Measurements from ENCODE around the gene ZNF493.

The ZNF493 gene

DNA sequence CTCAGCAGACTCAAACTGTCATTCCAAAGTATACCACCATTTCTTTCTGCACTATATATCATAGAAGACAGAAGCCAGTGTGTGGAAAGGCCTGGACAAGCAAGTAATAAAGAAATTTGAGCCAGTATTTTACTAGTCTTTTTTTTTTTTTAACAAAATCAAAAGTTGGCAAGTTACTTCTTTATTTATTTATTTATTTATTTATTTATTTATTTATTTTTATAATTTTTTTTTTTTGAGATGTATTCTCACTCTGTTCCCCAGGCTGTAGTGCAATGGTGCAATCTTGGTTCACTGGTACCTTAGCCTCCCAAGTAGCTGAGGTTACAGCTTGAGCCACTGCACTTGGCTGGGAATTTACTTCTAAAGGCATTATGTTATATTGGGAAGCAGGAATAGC is 25.3 kb downstream of the ZNF493 start:
- Histone ChIP-seq H4K20me1 (no peaks in the 10 kb centered on the region), H3K27ac (no peak overlapping the region), H3K4me3 (peak overlapping the region; percentile 38; the same call in 1 of the 2 replicates), H3K9ac (no peak overlapping the region), H3K36me3 (peaks cover 74% of the 10 kb centered on the region), H3K4me2 (no peak overlapping the region), H3K4me1 (no peaks in the 10 kb centered on the region), H3K9me3 (peaks cover 95% of the 10 kb centered on the region), H3K27me3 (no peaks in the 10 kb centered on the region)
- no peak for TF ChIP-seq Cebpa-rat (IDR thresholded peaks at IDR 0.05)

DNA sequence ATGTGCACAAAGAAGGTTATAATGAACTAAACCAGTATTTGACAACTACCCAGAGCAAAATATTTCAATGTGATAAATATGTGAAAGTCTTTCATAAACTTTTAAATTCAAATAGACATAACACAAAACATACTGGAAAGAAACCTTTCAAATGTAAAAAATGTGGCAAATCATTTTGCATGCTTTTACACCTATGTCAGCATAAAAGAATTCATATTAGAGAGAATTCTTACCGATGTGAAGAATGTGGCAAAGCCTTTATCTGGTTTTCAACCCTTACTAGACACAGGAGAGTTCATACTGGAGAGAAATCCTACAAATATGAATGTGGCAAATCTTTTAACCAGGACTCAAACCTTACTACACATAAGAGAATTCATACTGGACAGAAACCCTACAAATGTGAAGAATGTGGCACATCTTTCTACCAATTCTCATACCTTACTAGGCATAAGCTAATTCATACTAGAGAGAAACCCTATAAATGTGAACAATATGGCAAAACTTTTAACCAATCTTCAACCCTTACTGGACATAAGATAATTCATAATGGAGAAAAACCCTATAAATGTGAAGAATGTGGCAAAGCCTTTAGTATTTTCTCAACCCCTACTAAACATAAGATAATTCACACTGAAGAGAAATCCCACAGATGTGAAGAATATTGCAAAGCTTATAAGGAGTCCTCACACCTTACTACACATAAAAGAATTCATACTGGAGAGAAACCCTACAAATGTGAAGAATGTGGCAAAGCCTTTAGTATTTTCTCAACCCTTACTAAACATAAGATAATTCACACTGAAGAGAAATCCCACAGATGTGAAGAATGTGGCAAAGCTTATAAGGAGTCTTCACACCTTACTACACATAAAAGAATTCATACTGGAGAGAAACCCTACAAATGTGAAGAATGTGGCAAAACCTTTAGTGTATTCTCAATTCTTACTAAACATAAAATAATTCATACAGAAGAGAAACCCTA is 26.4 kb downstream of the ZNF493 start:
- TF ChIP-seq Cebpa-rat (IDR thresholded peaks at IDR 0.05): no peak
- peaks cover 71% of the 10 kb centered on the region for H3K36me3 ChIP-seq
- no peaks in the 10 kb centered on the region for H3K27me3 ChIP-seq
- H3K4me1 ChIP-seq: no peaks in the 10 kb centered on the region
- H3K4me2 ChIP-seq: no peak overlapping the region
- H3K4me3 ChIP-seq: no peak overlapping the region
- no peak overlapping the region for H3K27ac ChIP-seq
- H3K9ac ChIP-seq: no peak overlapping the region
- no peaks in the 10 kb centered on the region for H4K20me1 ChIP-seq
- H3K9me3 ChIP-seq: peaks cover 95% of the 10 kb centered on the region

DNA sequence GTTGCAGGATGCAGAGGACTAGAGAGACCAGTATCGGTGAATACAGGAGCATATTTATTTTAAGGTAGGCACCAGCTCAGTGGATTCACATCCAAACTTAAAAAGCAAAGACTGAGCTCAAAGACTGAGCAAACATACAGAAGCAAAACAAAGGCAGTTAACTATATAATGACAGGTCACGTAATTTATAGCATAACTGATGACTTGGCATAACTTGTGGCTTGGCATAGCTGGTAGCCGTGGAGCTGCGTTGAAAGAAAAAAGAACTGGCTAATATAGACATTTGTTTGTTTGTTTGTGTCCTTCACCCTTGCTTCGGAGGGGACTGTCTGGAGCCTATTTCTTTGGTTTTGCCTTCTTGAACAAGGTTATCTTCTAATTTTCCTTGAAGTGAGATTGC is 33.7 kb downstream of the ZNF493 start:
- Histone ChIP-seq H3K9ac (no peak overlapping the region), H3K4me3 (no peak overlapping the region), H3K36me3 (peaks cover 13% of the 10 kb centered on the region), H3K4me1 (no peaks in the 10 kb centered on the region), H3K27me3 (no peaks in the 10 kb centered on the region), H3K9me3 (peaks cover 81% of the 10 kb centered on the region), H3K27ac (no peak overlapping the region), H4K20me1 (no peaks in the 10 kb centered on the region), H3K4me2 (no peak overlapping the region)
- TF ChIP-seq Cebpa-rat (IDR thresholded peaks at IDR 0.05): no peak

DNA sequence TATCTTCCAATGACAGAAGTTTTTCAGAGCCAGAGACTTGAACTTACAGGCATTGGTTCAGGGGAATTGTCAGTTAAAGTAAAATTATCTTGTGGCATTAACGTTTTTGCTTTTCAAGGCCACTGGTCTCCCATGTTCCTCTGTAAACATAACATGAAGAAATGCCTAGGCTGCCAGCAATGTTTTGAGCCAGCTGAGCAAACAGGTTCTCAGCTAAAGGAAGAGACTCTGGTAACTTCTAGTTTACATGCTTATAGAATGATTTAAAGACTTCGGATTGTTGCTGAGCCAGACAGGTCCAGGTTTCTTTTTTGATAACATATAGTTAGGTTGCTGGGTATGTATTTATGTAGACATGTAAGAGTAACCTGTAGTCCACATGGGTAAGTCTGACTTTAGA is 35.7 kb downstream of the ZNF493 start:
- Histone ChIP-seq H3K4me3 (no peak overlapping the region), H4K20me1 (no peaks in the 10 kb centered on the region), H3K4me2 (no peak overlapping the region), H3K27me3 (no peaks in the 10 kb centered on the region), H3K27ac (no peak overlapping the region), H3K4me1 (no peaks in the 10 kb centered on the region), H3K36me3 (peaks cover 16% of the 10 kb centered on the region), H3K9ac (no peak overlapping the region), H3K9me3 (peaks cover 74% of the 10 kb centered on the region)
- TF ChIP-seq Cebpa-rat (IDR thresholded peaks at IDR 0.05): no peak

DNA sequence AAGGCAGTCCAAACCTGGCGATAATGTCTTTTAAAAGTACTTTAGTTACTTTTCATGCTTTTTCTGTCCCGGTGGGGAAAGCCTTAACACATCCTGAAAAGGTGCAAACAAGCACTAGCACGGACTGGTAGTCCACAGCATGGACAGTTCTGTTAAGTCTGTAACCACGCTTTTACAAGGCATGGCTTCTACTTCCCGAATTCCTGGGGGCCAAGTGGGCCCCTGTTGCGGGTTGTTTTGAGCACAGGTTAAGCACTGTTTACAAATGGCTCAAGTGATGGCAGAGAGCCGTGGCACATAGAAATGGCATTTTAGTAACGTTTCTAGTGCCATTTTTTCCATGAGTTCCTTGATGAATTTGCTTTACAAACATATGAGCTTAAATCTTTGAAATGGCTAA is 37.6 kb downstream of the ZNF493 start:
- H3K9ac ChIP-seq: no peak overlapping the region
- H4K20me1 ChIP-seq: no peaks in the 10 kb centered on the region
- TF ChIP-seq Cebpa-rat (IDR thresholded peaks at IDR 0.05): no peak
- H3K9me3 ChIP-seq: peaks cover 61% of the 10 kb centered on the region
- H3K27ac ChIP-seq: no peak overlapping the region
- no peaks in the 10 kb centered on the region for H3K4me1 ChIP-seq
- H3K4me2 ChIP-seq: no peak overlapping the region
- H3K36me3 ChIP-seq: 0 out of 2 replicates have a peak, but pooled peaks cover 3% of the 10 kb centered on the region
- H3K27me3 ChIP-seq: no peaks in the 10 kb centered on the region
- no peak overlapping the region for H3K4me3 ChIP-seq

DNA sequence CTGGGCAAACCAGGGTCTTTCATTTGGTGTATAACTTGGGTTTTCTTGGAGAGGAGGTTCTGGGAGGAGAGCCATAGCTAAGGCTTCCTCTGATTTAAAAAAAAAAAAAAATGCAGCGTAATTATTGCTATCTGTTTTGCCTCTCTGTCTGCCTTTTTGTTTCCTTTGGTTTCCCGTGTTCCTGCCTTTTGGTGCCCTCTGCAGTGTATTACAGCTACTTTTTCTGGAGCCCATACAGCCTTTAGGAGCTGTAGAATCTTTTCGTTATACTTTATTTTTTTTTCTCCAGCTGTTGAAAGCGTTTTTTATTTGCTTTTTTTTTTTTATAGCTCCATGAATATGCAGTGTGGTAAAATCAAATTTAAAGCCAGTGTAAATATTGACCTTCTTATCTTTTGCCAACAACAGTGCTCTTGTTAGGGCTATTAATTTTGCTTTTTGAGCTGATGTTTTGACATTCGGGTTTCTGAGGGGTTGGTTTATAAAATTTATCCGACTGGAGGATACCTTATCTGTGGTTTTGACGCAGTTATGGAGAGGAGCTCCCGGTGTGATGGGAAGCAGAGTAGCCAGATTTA is 38.1 kb downstream of the ZNF493 start:
- Histone ChIP-seq H3K4me2 (no peak overlapping the region), H3K36me3 (peaks cover 8% of the 10 kb centered on the region), H3K9me3 (peaks cover 56% of the 10 kb centered on the region), H3K27me3 (no peaks in the 10 kb centered on the region), H3K27ac (no peak overlapping the region), H3K4me1 (no peaks in the 10 kb centered on the region), H3K4me3 (no peak overlapping the region), H3K9ac (no peak overlapping the region), H4K20me1 (no peaks in the 10 kb centered on the region)
- TF ChIP-seq Cebpa-rat (IDR thresholded peaks at IDR 0.05): no peak

DNA sequence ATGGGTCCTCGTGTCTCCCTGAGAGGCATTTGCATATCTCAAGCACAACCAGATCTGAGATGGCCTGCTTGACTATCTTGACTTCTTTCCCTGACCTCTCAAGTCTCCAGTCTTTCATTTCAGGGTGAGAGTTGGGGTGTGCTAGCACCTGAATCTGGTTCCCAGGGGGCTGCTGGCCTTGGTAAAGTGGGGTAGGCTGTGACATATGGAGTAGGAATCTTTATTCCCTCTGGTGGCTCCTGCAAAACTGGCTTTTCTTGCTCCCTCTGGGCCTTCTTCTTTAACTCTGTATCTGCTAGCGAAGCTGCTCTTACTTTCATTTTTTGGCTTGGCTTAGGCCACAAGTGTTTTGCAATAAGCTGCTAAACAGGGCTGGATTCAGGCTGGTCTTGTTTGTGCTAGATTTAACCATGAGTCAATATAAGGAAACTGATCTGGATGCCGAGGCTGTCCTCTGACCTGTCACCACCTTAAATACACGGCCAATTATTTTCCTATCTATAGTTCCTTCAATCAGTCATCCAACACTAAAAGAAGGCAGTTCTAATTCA is 42.3 kb downstream of the ZNF493 start:
- peaks cover 46% of the 10 kb centered on the region for H3K9me3 ChIP-seq
- no peak overlapping the region for H3K4me2 ChIP-seq
- H4K20me1 ChIP-seq: no peaks in the 10 kb centered on the region
- H3K4me1 ChIP-seq: no peaks in the 10 kb centered on the region
- no peak overlapping the region for H3K27ac ChIP-seq
- no peaks in the 10 kb centered on the region for H3K27me3 ChIP-seq
- H3K4me3 ChIP-seq: no peak overlapping the region
- TF ChIP-seq Cebpa-rat (IDR thresholded peaks at IDR 0.05): no peak
- peaks cover 29% of the 10 kb centered on the region for H3K36me3 ChIP-seq
- no peak overlapping the region for H3K9ac ChIP-seq

DNA sequence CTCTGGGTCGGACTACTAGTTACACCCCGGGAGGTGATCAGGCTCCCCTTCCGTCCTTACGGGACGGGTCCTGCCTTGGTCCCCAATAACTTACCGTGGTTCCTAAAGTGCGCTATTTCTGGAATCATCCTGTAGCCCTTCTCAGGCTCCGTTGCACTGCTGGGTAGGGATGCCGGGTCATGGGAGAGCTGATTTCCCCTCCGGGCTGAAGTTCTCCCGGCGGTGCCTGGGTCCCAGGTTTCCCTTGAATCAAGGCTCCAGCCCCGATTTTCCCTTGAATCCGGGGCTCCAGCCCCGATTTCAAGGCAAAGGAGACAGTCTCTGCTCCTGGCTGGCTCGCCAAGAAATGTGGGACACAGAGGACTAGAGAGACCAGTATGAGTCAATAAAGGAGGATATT is 43.4 kb downstream of the ZNF493 start:
- Histone ChIP-seq H3K27ac (no peak overlapping the region), H3K9me3 (peaks cover 48% of the 10 kb centered on the region)

DNA sequence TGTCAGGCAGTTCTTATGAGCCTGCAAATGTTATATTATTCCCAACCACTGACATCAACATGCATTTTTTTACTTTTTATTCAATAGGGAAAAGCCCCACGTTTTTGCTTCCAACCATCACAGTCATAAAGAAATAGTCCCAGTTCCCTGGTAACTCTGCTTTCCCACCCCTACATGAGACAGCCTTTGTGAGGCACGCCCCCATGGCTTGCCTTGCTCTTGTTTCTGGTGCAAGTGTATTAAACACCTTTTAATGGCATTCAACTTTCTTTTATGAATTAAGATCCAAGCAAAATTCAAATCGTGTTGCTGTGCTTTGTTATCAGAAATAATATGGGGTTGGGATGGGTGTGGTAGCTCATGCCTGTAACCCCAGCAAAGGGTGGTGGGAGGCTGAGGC is 54.3 kb downstream of the ZNF493 start:
- no peaks in the 10 kb centered on the region for H3K27me3 ChIP-seq
- H3K9me3 ChIP-seq: peaks cover 93% of the 10 kb centered on the region
- H3K4me2 ChIP-seq: no peak overlapping the region
- H3K9ac ChIP-seq: no peak overlapping the region
- H4K20me1 ChIP-seq: no peaks in the 10 kb centered on the region
- H3K27ac ChIP-seq: no peak overlapping the region
- H3K4me3 ChIP-seq: no peak overlapping the region
- no peaks in the 10 kb centered on the region for H3K4me1 ChIP-seq
- TF ChIP-seq Cebpa-rat (IDR thresholded peaks at IDR 0.05): no peak
- H3K36me3 ChIP-seq: peaks cover 87% of the 10 kb centered on the region

More for the DNA sequence above, 43.4 kb downstream of the ZNF493 start:
- Histone ChIP-seq H3K4me3 (no peak overlapping the region), H3K9ac (no peak overlapping the region), H3K36me3 (peaks cover 31% of the 10 kb centered on the region), H3K27me3 (no peaks in the 10 kb centered on the region), H4K20me1 (no peaks in the 10 kb centered on the region), H3K4me1 (no peaks in the 10 kb centered on the region), H3K4me2 (no peak overlapping the region)
- no peak for TF ChIP-seq Cebpa-rat (IDR thresholded peaks at IDR 0.05)

DNA sequence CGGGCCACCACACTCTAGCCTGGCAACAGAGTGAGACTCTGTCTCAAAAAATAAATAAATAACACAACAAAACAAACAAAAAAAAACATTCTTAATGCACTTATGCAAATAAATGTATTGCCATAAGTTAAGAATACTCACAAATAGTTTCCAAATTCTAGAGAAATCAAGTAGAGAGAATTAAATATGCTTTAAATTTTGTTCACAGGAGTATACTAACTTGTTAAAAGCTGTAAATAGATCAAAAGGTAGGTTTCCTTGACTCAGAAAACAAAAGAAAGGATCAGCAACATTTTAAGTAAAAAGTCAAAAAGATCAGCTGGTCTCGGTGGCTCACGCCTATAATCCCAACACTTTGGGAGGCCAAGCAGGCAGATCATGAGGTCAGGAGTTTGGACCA is 58.0 kb downstream of the ZNF493 start:
- Histone ChIP-seq H3K36me3 (peaks cover 88% of the 10 kb centered on the region), H3K9me3 (peaks cover 92% of the 10 kb centered on the region), H3K9ac (no peak overlapping the region), H3K4me1 (no peaks in the 10 kb centered on the region), H4K20me1 (no peaks in the 10 kb centered on the region), H3K27me3 (no peaks in the 10 kb centered on the region), H3K4me2 (no peak overlapping the region), H3K27ac (no peak overlapping the region), H3K4me3 (peak overlapping the region; percentile 28; the same call in 1 of the 2 replicates)
- TF ChIP-seq Cebpa-rat (IDR thresholded peaks at IDR 0.05): no peak
